Progenitor cell of endocrine pancreas (in vitro differentiated cells): ENCODE measurements around the gene LANCL2. TPM values are rescaled to one million over a fixed set of nuclear protein-coding genes. Genes with fewer than 3 reads are reported as not detected.
"Not testable (repeated sequence)": the region's sequence is repeated elsewhere in the genome, so short reads cannot be mapped to it uniquely, and the experiment has no call there.

ENCODE experiments used
- DNase-seq: peaks from one replicate; pipeline ENCODE4 v3.0.0; 2021; ENCODE audit warnings: low spot score; ENCODE audit not compliant: unreplicated experiment
- H3K27ac Mint-ChIP-seq: 2 replicates; pipeline ENCODE4 v1.8.0; 2021; ENCODE audit warnings: mild to moderate bottlenecking, moderate library complexity, mixed read lengths
- H3K27me3 Mint-ChIP-seq: 2 replicates; pipeline ENCODE4 v1.8.0; 2021; ENCODE audit warnings: mixed read lengths
- H3K36me3 Mint-ChIP-seq: 2 replicates; pipeline ENCODE4 v1.8.0; 2022; ENCODE audit warnings: mixed read lengths; ENCODE audit not compliant: insufficient read depth
- H3K4me1 Mint-ChIP-seq: 2 replicates; pipeline ENCODE4 v1.8.0; 2021; ENCODE audit warnings: low read depth, mixed read lengths
- H3K4me3 Mint-ChIP-seq: 2 replicates; pipeline ENCODE4 v1.8.0; 2021; ENCODE audit warnings: low read depth, mild to moderate bottlenecking, moderate library complexity, mixed read lengths
- H3K9me3 Mint-ChIP-seq: 2 replicates; pipeline ENCODE4 v1.8.0; 2021; ENCODE audit warnings: low read depth, mixed read lengths
- CTCF ChIP-seq: fragments of 200-600 bp; sonication (generic); IDR thresholded peaks from one replicate; pipeline ENCODE4 v1.5.0; 2021; ENCODE audit warnings: antibody characterized with exemption, mild to moderate bottlenecking; ENCODE audit not compliant: unreplicated experiment
- total RNA-seq: library from RNA; stranded (reverse); gene quantifications from 2 replicates; pipeline ENCODE4 v1.2.1, GENCODE V29; 2021

LANCL2 gene
- total RNA-seq, 1 donor from 2014 or later: 21.0 TPM

- Mint-ChIP-seq H3K27me3 (no peaks in the 10 kb centered on the region), H3K27ac (no peak overlapping the region), H3K4me3 (no peak overlapping the region), H3K36me3 (no peaks in the 10 kb centered on the region), H3K9me3 (peaks cover 5% of the 10 kb centered on the region), H3K4me1 (no peaks in the 10 kb centered on the region)
- no peak for TF ChIP-seq CTCF
- no peak for DNase-seq
These were observed 16.0 kb upstream of the LANCL2 start for GRCh38 chr7:55349121-55349520.

- H3K27ac Mint-ChIP-seq: no peak overlapping the region
- H3K9me3 Mint-ChIP-seq: peaks cover 5% of the 10 kb centered on the region
- no peak for DNase-seq
- H3K27me3 Mint-ChIP-seq: no peaks in the 10 kb centered on the region
- no peak overlapping the region for H3K4me3 Mint-ChIP-seq
- TF ChIP-seq CTCF: no peak
- H3K36me3 Mint-ChIP-seq: no peaks in the 10 kb centered on the region
- no peaks in the 10 kb centered on the region for H3K4me1 Mint-ChIP-seq
These were observed 14.9 kb upstream of the LANCL2 start for GRCh38 chr7:55350281-55350680.

DNA sequence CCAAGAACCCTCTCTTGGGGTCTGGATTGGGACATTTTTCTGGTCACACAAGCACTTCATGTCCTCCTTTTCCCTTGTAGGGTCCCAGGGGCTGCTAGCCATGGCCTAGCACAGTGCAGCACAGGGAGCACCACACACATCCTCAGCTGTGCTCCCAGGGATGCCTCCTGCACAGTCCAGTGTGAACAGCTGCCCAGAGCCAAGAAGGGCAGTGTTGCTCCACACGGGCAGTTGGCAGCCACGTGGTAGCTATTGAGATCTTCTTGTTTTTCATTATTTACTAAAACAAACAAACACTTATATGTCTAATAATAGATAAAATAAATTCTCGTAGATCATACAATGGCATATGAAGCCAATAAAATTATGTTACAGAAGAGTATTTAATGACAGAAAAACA, 13.9 kb upstream of the LANCL2 start:
- H3K4me1 Mint-ChIP-seq: no peaks in the 10 kb centered on the region
- TF ChIP-seq CTCF: no peak
- H3K4me3 Mint-ChIP-seq: no peak overlapping the region
- no peaks in the 10 kb centered on the region for H3K27me3 Mint-ChIP-seq
- no peaks in the 10 kb centered on the region for H3K9me3 Mint-ChIP-seq
- DNase-seq: no peak
- no peak overlapping the region for H3K27ac Mint-ChIP-seq
- no peaks in the 10 kb centered on the region for H3K36me3 Mint-ChIP-seq

GRCh38 chr7:55352947-55353273, 12.2 kb upstream of the LANCL2 start:
- not testable (repeated sequence) for H3K27me3 Mint-ChIP-seq, H3K4me1 Mint-ChIP-seq, H3K36me3 Mint-ChIP-seq, H3K4me3 Mint-ChIP-seq, H3K27ac Mint-ChIP-seq, DNase-seq, H3K9me3 Mint-ChIP-seq

DNA sequence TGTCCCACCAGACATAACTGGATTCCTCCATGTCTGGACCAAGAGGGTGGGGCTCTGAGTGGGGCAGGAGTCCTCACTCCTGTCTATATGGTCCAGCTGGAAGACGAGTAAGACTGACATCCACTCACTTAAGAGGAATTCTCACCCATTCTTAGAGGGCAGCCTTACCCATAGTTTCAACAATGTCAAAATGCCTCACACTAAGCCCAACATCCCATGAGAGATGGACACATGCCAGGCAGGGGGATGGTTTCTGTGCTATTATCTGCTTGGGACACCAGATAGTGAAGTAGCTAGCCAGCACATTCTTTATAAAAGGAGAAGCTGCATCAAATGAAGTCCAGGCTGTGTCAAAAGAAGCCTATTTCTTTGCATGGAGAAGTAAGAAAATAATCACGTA, 4.7 kb upstream of the LANCL2 start:
- Mint-ChIP-seq H3K4me1 (peaks cover 8% of the 10 kb centered on the region), H3K27ac (no peak overlapping the region), H3K27me3 (peaks cover 12% of the 10 kb centered on the region), H3K36me3 (no peaks in the 10 kb centered on the region), H3K4me3 (peak overlapping the region; percentile 35), H3K9me3 (no peaks in the 10 kb centered on the region)
- no peak for TF ChIP-seq CTCF
- DNase-seq: no peak

DNA sequence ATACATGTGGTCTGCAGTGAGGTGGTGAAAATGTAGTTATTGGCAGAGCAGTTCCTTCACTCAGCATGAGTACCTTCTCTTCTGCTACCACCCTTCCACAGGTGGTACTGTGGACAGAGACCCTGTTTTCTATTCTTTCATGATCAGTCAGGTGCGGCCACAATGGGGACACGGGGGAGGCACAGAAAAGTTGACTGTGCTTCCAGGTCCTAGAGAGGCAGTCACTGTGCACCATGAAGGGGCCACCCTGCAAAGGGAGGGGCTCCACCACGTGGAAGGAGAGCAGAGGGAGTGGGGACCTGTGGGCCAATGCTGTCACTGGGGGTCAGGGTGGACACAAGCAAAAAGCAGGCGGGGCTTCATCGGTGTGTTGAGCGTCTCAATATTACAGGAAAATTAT, 3.6 kb upstream of the LANCL2 start:
- Mint-ChIP-seq H3K27me3 (peaks cover 12% of the 10 kb centered on the region), H3K9me3 (no peaks in the 10 kb centered on the region), H3K4me3 (no peak overlapping the region), H3K27ac (no peak overlapping the region), H3K36me3 (no peaks in the 10 kb centered on the region), H3K4me1 (peaks cover 8% of the 10 kb centered on the region)
- TF ChIP-seq CTCF: no peak
- no peak for DNase-seq
